Measurements from ENCODE around the gene QSOX1.
"Not testable (repeated sequence)": the region's sequence is repeated elsewhere in the genome, so short reads cannot be mapped to it uniquely, and the experiment has no call there.

Gene QSOX1

GRCh38 chr1:180194048-180194425, 39.4 kb downstream of the QSOX1 start:
- DNase-seq, result no peak

GRCh38 chr1:180194546-180195207, 40.0 kb downstream of the QSOX1 start:
- no peak for DNase-seq

- DNase-seq, result no peak
Observed at GRCh38 chr1:180195401-180195800, 40.7 kb downstream of the QSOX1 start.

- DNase-seq, result no peak
Observed at GRCh38 chr1:180195916-180196315, 41.2 kb downstream of the QSOX1 start.

GRCh38 chr1:180196436-180197003, 41.9 kb downstream of the QSOX1 start:
- no peak for DNase-seq

DNA sequence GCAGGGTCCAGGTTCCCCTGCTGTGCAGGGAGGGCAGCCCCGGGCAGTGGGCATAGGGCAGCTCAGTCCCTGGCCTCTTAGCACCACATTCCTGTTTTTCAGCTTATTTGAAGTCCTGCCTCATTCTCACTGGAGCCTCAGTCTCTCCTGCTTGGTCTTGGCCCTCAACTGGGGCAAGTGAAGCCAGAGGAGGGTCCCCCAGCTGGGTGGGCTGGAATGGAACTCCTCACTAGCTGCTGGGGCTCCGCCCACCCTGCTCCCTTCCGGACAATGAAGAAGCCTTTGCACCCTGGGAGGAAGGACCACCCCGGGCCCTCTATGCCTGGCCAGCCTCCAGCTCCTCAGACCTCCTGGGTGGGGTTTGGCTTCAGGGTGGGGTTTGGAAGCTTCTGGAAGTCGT, 42.6 kb downstream of the QSOX1 start:
- no peak for DNase-seq

DNA sequence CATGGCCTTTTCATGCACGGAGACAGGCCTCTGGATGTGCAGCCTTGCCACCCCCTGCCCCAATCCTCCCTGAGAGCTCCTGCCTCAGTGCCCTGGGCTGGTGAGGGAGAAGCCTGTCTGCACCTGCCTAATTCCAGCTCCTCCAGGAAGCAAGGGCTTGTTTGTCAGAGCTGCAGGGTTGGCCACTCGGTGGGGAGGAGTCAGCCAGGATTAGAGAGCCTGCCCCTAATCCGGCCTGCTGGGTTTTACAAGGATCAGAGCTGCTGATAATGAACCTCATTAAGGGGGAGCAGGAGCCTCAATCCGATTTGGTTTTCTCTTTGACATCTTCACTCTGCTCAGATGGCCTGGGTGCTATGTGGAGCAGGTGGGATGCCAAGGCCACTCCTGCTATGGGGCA, 43.5 kb downstream of the QSOX1 start:
- no peak for DNase-seq

GRCh38 chr1:180198611-180199010, 43.9 kb downstream of the QSOX1 start:
- no peak for DNase-seq

DNA sequence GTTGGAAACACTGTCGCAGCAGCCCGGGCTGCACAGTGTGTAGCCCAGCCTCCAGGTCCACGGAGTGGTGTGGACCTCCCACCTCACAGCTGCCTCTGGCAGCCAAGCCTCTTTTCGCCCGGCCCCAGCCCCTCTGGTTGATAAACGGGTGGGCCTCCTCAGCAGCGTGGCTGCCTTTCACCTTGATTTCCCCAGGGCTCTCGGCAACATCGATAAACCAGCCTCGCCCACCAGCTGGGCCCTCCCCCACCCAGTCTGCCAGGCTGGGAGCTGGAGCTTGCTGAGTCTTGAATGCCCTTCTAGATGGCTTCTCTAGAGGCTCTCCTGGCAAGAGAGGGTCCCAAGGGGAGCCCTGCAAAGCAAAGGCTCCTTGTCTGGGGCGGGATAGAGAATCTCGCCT, 44.3 kb downstream of the QSOX1 start:
- no peak for DNase-seq

- no peak for DNase-seq
Observed at GRCh38 chr1:180201451-180202200, 47.0 kb downstream of the QSOX1 start.

- DNase-seq, result not testable (repeated sequence)
Observed at GRCh38 chr1:180202588-180202987, 47.9 kb downstream of the QSOX1 start.

DNA sequence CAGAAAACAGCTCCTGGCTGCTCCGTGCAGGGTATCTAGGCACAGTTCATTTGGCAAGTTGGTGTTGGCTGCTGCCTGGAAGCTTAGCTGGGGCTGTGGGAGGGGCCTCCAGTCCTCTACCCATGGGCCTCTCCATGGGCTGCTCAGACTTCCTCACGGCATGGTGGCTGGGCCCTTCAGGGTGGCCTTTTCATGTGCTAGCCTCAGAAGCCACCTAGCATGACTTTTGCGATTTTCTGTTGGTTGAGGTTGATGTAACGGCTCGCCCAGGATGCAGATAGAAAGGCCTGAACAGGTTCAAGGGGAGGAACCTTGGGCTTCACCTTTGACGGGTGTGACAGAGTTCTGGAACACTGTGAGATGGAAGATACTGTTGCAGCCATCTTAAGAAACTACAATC, 49.6 kb downstream of the QSOX1 start:
- DNase-seq, result no peak

DNA sequence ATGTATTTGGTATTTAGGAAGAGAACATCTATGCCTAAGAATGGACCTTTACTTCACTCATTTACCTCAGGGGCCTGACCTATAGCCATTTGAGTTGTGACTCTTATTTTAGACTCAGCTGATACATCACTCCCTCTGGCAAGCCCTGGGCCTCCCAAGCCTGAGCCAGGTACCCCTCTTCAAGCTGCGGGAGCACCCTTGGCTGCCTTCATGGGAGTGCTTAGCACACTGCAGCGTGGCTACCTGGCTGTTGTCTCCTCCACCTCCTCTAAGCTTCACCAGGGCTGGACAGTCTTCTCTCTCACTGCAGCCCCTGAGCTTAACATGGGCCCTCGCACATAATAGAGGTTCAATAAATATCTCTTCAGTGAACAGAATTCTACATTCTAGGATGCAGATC, 51.9 kb downstream of the QSOX1 start:
- no peak for DNase-seq

DNA sequence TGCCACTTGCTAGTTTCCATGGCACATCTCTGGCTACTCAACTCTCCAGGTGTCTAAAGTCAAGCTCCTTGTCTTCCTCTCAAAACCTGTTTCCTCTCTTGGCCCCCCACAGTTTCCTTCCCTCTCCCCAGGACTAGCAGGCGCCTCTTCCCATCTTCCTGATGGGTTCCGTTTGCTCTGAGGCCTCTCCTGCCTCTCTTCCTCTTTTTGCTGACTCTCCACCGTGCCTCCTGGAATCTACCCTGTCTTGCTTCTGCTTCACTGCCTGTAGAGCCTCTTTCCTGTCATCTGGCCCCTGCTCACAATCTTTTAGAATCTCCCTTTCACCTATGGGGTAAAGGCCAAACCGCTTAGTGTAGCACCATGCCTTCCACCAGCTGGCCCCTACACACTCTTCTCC, 53.6 kb downstream of the QSOX1 start:
- DNase-seq, result no peak

DNA sequence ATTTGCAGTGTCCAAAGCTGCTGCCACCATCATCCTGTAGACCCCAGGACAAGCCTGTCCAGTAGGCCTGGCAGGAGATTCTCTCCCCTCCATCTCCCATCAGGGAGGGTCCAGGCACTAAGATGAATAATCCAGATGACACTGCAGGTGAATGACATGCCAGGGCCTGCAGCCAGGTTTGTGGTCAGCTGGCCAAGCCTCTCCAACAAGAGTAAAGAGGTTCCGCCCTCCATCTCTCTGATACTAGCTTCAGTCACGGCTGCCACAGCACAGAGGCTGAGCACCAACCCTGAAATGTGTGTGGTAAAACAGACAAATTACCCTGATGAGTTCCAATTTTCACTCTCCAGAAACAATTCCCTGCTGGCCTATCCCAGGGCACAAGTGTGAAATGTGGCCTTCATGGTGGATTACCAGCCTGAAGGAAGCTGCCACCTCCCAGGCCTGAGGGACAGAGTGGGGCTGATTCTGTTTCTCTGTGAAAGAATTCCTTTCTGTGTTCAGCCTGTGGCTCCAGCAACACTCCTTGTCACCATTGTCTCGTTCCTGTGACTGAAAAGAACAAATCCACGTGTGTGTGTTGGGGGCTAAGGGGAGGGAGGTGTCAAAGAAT, 55.4 kb downstream of the QSOX1 start:
- no peak for DNase-seq

- no peak for DNase-seq
Observed at GRCh38 chr1:180211156-180211859, 56.6 kb downstream of the QSOX1 start.

DNA sequence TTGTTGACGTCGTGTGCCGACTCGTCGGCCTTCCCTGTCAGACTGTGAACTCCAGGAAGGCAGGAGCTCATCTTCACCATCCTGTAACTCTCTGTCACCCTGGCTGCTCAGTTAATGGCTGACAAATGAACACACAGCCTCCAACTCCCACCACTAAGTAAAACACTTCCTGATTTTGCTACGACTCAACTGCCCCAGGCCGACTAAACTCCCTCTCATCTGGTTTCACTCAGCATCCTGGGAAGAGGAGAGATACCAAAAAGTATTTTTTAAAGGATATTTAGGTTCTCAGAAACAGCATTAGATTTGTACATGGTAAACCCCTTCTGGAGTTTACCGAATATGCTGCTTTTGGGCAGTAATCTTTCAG, 57.2 kb downstream of the QSOX1 start:
- DNase-seq, result no peak

DNA sequence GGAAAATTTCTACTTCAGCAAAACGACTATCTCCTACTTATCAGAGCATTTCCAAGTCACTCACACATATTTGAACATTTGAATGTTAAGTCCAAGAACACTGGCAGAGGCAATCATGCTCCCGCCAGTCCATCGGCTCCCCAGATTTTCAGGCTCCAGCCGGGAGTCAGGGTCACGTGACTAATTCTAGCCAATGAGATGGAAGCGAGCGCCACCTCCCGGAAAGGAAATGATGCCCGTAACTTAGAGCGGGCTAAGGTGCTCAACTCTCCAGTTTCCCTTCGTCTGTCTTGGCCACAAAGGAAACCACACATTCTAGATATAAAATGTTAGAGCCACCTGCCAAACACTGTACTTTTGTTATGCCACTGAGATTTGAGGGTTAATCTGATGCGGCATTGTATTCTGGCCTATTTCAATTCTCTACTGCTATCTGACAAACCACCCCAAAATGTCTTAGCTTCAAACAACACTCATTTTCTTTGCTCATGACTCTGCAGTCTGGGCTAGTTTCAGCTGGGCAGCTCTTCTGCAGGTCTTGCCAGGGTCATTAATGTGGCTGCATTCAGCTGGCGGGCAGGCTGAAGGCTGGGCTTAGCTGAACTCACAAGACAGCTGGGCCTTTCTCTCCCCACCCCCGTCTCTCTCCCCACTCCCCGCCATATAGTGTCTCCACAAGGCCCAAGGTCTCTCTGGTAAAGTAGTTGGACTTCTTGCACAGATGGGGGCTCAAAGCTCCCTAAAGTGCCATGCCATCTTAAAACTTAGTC, 58.9 kb downstream of the QSOX1 start:
- DNase-seq, result peak; percentile 27

- DNase-seq, result no peak
Observed at GRCh38 chr1:180215856-180216625, 61.4 kb downstream of the QSOX1 start.

- no peak for DNase-seq
Observed at GRCh38 chr1:180217006-180217405, 62.3 kb downstream of the QSOX1 start.
